NCI-H2227 (cell line): ENCODE data around the gene KRT34.
"Not testable (repeated sequence)": the region's sequence is repeated elsewhere in the genome, so short reads cannot be mapped to it uniquely, and the experiment has no call there.

Experiments used
- DNase-seq: peaks from one replicate; lab custom pipeline; 2025; ENCODE audit not compliant: unreplicated experiment; lab: John Stamatoyannopoulos, UW

KRT34 gene

DNA sequence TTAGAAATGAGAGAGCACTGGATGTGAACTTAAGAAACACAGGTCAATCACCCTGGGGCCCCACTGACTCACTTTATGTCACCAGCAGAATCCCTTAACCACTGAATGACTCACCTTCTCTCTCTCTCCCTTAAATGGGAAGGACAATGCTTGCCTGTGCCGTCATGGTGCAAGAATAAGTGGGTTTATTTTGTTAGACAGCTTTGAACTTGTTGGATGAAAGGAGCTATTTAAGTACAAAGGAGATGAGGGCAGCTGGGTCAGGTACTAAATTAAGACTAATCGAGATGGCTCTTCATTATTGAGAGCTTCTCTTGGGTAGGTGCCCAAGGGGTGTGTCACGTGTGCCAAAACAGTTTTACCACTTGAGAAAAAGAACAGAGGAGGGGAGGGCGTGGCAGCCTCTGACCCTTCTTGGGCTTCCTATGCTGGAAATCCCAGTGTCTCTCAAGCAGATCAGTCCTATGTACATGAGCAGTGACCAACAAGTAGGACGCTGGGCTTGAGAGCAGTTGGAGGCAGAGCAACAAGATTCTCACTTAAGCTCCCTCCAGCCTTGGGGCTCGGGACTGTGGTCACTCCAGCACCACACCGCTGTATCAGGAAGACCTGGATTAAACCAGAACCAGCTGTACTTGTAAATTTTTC lies 22.0 kb upstream of the KRT34 start:
- DNase-seq: peak; percentile 91

DNA sequence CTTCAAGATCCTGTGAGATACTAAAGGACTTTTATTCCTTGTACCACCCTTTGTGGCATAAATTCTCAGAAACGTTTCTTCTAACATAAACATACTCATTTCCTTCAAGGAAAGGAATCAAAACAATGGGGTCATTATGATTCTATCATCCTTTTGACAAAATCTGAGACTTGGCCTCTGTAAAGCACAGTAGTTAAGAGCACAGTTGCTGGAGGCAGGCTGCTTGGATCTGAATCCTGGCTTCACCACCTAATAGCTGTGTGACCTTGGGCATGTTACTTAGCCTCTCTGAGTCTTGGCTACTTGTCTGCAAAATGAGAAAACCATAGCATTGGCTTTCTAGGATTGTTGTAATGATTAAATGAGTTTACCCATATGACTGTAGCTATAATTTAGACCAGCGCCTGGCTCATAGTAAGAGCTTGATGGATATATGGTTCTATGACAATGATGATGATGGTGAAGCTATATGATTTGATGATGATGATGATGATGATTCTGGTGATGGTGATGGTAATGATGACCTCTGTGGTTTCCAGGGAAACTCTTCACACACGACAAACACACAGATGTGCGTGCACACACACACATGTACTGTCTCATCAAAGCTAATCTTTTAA lies 21.4 kb upstream of the KRT34 start:
- DNase-seq: no peak

DNA sequence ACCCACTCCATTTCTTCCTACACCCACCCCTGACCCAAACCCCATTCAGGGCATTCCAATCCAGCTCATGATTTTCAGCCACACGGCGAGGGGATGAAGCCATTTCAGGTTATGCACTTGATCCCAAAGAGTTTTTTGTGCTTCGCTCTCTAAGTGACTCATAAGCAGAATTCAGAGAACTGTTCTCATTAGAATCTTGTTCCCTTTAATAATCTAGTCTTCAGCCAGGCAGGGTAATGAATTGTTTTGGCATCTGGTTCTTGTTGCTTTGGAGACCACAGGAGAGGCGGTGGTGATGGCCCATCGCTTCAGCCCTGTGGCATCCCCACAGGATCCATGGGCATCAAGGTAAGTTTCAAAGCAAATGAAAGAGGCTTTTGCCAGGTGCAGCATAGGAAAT lies 20.1 kb upstream of the KRT34 start:
- no peak for DNase-seq

DNA sequence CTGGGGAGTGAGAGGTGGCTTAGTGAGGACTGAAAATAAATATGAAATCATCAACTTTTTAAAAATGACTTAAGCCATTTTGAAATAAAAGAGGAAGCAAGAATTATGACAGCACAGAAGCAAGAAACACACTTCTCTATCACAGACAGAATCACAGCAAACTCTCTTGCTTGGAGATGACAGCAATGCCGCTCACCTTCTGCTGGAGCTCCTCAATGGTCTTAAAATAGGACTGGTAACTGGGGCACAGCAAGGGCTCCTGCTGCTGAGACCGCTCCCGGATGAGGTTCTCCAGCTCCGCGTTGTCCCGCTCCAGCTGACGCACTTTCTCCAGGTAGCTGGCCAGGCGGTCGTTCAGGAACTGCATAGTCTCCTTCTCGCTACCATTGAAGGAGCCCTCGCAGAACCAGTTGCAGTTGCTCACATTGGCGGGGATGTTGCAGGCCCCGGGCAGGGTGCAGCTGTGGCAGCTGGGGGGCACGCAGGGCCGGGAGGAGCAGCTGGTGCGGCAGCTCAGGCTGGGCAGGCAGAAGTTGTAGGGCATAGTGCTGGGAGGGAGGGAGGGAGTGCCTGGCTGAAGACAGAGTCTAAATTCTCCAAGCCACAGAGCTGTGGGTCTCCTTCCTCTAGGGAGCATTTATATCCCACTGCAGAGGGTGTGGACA lies 15.0 kb upstream of the KRT34 start, which contains the start of gene KRT31:
TSS of gene KRT31 (minus strand) at position 613 of the 665 bp plus-strand sequence. CDS start at position 544, 69 bp downstream.
- DNase-seq: no peak

DNA sequence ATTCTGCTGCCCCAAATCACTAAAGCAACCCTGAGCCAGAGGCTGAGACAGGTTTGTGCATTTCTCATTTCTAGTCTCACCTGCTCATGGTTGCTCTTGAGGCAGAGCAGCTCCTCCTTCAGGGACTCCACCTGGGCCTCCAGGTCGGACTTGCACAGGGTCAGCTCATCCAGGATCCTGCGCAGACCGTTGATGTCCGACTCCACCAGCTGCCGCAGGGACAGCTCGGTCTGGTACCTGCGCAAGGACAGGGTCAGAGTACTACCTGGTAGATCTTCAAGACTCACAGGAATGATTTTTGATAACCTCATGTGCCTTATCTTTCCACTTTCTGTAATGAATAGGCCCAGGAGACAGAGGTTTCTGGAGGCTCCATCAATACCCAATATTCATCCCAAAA lies 14.2 kb upstream of the KRT34 start:
- no peak for DNase-seq

DNA sequence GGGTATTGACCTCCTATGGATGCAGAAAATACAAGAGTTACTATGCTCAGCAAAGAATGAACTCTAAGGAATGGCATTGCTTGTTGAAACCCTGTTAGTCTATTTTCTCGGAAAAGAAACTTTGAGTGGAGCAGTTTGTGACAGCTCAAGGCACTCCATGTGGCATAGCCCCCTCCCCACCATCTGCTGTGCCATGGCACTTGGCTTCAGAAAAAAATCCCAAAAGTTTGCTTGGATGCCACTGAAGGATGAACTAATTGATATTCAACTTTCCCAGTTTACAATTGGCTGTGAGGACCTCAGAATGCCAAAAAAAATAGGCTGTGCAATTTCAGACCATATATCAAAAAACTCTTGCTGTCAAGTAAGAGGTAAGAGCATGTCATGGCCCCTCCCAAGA lies 13.5 kb upstream of the KRT34 start:
- DNase-seq: no peak

DNA sequence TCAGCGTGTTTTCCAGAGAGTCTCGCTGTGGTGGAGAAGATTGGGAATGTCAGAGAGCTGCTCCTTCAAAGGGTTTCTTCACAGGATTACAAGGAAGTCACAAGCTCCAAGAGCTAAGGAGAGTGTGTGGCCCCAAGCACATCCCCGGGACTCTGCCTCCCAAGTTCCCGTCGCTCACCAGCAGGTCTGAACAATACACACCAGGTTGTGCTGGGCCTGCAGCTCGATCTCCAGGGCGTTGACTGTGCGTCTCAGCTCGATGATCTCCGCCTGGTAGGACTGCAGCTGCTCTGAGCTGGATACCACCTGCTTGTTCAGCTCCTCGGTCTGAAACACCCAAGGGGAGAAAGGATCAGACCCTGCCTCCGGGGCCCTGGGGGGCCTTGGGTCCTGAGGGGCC lies 12.9 kb upstream of the KRT34 start:
- DNase-seq: not testable (repeated sequence)

DNA sequence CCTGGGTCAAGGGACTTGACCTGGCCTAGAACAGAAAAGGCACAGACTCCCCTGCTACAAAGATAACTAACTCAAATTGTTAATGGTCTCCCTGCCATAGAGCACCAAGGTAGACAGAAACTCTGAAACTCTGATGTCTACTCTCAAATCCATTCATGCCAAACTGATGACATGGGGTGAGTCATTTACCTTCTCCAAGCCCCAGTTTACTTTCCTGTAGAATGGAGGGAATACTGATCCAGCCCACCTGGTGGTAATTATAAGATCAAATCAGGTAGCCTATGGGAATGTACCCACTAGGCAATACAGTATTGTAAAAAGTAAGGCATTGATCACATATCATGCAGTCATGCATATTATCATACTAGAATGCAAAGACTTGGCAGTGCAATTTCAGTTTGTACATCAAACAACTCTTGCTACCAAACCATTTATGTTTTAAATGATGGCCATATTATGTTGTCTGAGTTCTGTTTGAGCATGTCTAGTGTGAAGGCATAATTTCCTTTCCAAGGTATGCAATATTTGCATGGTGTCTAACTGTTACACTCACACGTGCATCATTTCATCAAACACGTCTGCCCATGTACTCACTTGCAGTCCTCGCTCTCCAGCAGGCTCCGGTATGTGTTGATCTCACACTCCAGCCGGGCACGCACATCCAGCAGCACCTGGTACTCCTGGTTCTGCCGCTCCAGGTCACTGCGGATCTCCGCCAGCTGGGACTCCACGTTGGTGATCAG lies 12.3 kb upstream of the KRT34 start:
- no peak for DNase-seq

DNA sequence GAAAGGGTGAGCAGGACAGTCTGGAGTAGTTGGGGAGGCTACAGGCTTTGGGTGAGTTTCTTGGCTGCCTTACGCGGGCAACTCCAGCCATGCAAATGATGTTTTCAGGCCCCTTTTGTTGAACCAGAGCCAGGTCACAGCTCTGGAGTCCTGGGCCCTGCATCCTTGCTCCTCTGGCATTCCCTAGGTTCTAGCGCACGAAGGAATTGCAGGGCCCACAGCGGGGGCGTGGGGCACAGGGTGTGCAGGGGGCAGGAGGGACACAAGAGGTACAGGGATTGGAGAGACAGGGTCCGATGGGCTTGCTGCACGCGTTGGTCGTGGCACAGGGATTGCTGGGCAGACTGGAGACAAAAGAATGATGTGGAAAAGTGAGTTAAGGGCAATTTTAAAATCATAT lies 11.7 kb upstream of the KRT34 start:
- DNase-seq: no peak

DNA sequence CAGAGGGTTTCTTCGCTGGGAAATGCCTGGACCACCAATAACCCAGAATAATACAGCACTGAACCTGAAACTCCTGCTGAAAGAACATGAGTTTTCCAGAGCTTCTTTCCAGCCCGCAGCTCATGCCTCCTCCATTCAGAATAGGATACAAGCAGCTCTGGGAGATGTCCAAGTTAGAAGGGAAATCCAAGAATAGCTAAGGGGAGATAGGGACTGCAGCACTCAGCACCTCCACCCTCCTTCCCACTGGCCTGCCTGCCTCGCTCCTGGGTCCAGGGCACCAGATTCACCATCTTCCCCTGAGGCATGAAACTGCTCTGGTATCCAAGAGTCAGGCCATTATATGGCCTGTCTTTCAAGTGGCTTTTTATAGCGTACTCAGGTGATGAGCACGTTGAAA lies 11.2 kb upstream of the KRT34 start:
- no peak for DNase-seq

DNA sequence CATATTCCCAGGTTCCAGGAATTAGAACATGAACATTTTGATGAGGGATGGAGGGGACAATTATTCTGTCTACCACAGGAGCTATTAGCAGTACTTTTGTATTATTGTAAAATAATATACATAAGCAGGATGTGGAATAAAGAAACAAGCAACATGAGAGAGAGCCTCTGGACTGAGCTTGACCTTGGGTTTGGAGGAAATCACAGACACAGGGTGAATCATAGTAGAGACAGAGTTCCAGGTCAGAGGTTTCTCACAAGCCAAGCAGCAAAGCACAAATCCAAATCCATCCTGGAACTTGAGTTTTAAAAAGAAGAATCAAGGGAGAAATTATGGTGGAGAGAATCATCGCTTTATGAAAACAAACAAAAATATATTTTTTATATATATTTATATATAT lies 10.2 kb upstream of the KRT34 start:
- DNase-seq: no peak

DNA sequence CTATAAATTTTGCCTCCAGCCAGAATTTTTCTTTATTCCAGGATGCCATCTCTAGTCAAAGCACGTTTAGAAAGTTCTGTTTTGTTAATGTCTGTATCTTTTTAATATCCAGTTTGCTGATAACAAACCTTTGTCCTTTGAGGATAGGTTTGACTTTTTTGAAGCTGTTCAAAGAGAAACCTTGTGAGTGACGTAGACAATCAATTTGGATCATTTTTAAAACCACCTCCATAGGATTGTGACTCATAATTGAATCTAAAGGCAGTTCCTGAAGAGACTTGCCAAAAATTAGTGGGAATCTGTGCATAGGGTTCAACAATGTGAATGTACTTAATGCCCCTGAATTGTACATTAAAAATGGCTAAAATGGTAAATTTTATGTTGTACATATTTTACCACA lies 9.4 kb upstream of the KRT34 start:
- DNase-seq: no peak

DNA sequence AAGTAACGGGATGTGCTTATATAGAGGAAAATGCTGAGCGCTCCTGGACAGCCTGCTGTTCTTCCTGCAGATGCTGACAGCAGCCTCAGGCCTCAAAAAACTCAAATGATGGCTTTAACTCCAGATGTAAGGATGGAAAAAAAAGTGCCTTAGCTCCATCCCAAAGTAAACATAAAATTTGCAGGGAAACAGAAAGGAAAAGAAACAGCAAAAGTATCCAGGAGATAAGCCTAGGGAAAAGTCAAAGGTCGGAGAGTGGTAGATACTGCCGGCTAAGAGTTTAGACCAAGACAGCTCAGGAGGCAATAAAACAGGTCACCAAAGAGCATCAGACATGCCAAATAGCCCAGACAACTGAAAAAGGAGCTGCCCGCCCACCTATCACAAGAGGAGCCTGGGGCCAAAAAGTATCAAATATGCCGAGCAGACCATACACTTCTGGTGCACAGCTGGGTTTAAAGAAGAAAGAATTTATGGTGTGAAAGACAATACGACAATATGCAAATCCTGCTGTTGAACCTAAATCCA lies 8.4 kb upstream of the KRT34 start:
- DNase-seq: no peak

DNA sequence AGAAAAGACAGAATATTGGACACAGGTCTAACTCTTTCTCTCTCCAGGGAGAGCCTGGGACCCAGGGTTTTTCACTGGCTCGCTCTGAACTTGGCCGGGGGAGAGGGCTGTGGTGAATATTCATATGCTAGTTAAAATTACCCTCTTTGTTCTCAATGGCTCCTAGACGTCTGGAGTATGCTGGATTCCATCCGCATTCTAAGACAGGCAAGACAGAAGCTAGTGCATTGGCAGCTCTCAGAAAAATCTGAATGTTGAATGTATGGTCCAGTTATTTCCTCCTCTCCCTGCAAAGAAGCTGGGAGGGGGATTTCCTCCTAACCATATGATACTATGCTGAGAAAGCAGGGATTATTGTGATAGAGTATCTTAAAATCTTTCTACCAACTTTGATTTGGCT lies 5.6 kb upstream of the KRT34 start:
- no peak for DNase-seq

DNA sequence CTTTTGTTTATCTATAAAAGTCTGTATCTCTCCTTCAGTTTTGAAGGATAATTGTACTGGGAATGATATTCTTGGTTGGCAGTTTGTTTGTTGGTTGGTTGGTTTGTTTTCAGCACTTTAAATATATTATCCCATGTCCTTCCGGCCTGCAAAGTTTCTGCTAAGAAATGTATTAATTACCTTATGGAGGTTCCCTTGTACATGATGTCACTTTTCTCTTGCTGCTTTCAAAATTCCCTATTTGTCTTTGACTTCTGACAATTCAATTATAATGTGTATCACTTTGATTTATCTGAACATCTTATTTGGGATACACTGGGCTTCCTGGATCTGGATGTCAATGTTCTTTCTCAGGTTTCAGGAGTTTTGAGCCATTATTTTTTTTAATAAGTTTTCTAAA lies 4.1 kb upstream of the KRT34 start:
- DNase-seq: no peak

DNA sequence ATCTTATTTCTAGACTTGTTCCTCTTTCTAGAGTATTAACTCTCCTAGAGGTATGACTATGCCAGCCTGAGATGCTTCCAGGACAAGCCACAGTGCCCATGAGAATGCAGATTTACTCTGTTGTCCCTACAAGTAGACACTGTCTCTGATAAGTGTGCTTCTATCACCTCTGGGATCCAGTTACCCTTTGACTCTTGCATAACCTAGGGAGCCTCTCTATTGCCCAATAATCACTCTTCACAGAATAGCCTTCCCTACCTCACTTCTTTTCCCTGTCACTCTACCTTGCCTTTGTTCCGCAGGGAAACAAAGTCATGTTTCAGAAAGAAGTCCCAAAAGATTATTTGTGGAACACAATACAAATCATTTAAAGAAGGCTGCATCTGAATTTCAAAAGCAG lies 1.6 kb upstream of the KRT34 start:
- no peak for DNase-seq

DNA sequence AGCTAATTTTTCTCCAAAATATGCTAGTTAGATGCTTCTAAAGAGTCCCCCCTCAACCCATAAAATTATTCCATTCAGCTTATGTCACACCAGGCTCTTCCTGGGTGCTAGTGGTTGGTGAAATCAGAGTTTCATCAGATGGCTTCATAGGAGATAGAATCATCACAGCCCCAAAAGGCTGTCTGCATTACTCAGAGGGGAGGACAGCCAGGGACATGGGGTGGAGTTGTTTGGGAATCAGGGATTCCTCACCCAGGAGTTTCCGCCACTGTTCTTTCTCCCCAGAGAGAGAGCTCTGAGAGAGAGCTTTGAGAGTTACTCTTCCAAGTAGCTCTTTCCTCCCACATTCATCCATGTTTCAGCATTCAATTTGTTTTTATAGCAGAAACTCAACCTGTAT lies 288 bp upstream of the KRT34 start:
- DNase-seq: no peak

DNA sequence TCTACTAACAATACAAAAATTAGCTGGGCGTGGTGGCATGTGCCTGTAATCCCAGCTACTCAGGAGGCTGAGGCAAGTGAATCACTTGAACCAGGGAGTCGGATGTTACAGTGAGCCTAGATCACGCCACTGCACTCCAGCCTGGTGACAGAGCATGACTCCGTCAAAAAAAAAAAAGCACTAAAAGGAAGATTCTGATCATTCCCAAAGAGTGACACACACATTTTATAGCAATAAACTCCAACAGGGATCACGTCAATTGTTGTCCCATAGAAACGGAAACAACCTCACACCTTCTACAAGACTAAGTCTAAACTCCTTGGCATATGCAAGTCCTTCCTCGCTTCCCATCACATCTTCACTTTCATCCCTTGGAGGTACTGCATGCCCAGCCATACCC lies 2.0 kb downstream of the KRT34 start:
- not testable (repeated sequence) for DNase-seq

DNA sequence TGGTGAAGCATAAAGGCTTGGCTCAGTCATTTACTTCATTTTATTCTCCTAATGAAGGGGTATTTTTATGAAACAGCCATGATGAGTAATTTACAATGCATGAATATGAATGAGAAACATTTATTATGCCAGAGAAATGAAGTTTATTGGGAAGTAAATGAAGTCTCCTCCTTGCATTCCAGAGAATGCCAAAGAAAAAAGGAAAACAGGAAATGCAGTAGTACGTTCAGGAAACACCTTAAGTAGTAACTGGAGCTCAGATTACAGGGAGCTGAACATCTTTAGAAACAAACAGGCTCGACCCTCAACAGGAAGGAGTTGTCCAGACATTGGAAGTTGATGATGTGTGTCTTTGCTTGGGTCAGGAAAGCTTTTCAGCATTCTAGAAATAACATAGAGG lies 4.6 kb downstream of the KRT34 start:
- DNase-seq: no peak

DNA sequence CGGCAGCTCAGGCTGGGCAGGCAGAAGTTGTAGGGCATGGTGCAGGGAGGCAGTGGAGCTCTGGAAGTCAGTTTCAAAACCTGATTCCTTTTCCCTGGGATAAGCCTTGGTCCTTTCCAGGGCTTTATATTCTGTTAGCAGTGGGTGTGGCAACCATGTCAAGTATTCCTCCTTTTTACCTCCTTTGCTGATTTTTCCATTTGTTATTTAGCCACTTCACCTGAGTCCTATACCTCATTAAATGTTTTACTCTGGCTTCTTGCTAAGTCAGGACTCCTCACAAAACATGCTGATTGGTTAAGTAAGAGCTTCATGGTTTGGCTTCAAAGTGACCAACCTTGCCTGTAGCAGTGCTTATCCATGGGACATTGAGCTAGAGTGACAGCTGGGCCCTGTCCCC lies 12.4 kb downstream of the KRT34 start, which contains the start of gene KRT33B:
TSS of gene KRT33B (minus strand) at position 101 of the 400 bp plus-strand sequence. CDS start at position 38, 63 bp downstream.
- DNase-seq: no peak

DNA sequence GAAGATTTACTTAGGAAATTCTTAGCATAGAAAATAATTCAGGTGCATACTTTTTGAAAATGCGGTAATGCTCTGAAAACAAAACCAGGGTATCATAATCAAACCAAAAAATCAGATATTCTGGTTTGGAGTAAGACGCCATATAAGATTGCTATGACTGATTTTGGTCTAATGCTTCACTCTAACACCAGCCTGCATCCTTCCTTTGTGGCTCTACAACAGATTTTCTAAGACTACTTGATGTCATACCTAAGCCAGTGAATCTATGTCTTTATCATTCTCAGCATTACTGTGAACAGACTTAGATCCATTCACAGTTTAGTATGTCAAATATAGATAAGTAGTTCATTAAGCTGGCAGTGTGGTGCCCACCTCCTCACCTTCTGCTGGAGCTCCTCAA lies 13.1 kb downstream of the KRT34 start:
- no peak for DNase-seq
